HepG2 (cell line): ENCODE results near the gene THAP9. TPM values are rescaled to one million over a fixed set of nuclear protein-coding genes. Genes with fewer than 3 reads are reported as not detected.
A peak's percentile ranks its signal among the peaks of the same experiment; 100 is the strongest.

ENCODE experiments used
- BRCA1 ChIP-seq: sonication (generic); formaldehyde crosslinking; IDR thresholded peaks from 2 replicates; pipeline ENCODE4 v1.4.0; 2020; ENCODE audit warnings: missing genetic modification reagents
- CBX1 ChIP-seq: IDR thresholded peaks from one replicate; pipeline ENCODE4 v1.6.1; 2016; ENCODE audit warnings: antibody characterized with exemption, low read depth
- CEBPB ChIP-seq: IDR thresholded peaks from 2 replicates; pipeline ENCODE4 v1.6.1; 2011; ENCODE audit warnings: low read depth, low read length, improper control_type of control experiment, borderline replicate concordance
- CHCHD3 ChIP-seq: sonication (generic); formaldehyde crosslinking; IDR thresholded peaks from 2 replicates; pipeline ENCODE4 v1.8.0; 2022; ENCODE audit warnings: mild to moderate bottlenecking, missing genetic modification reagents, moderate library complexity
- FOXC1 ChIP-seq: sonication (generic); formaldehyde crosslinking; IDR thresholded peaks from 2 replicates; pipeline ENCODE4 v1.8.0; 2022; ENCODE audit warnings: mild to moderate bottlenecking, missing genetic modification reagents, borderline replicate concordance
- FOXP1 ChIP-seq, 2 experiments: fragments of 450-650 bp in 1 of 2; IDR thresholded peaks; 2 replicates each; pipeline ENCODE4 v1.6.1; 2017 to 2018; ENCODE audit warnings: antibody characterized with exemption in 1 of 2
- KAT7 ChIP-seq: IDR thresholded peaks from 2 replicates; pipeline ENCODE4 v1.6.1; 2018; ENCODE audit warnings: borderline replicate concordance, missing compliant biosample characterization
- KDM5A ChIP-seq: fragments of 200-600 bp; sonication (generic); IDR thresholded peaks from 2 replicates; pipeline ENCODE4 v1.7.0; 2018; ENCODE audit warnings: antibody characterized with exemption, mild to moderate bottlenecking, low read length, borderline replicate concordance
- RBFOX2 ChIP-seq: fragments of 200-400 bp; formaldehyde crosslinking; IDR thresholded peaks from 2 replicates; pipeline ENCODE4 v1.6.1; 2017; ENCODE audit warnings: low read depth, mild to moderate bottlenecking, low read length
- SETDB1 ChIP-seq: sonication (generic); formaldehyde crosslinking; IDR thresholded peaks from 2 replicates; pipeline ENCODE4 v1.5.1; 2020; ENCODE audit warnings: missing genetic modification reagents, mild to moderate bottlenecking, borderline replicate concordance
- SRSF4 ChIP-seq: fragments of 200-400 bp; formaldehyde crosslinking; IDR thresholded peaks from one replicate; pipeline ENCODE4 v1.6.1; 2018; ENCODE audit warnings: mild to moderate bottlenecking, low read depth, low read length, moderate library complexity; ENCODE audit not compliant: poor library complexity, severe bottlenecking
- TBP ChIP-seq: sonication (generic); formaldehyde crosslinking; IDR thresholded peaks from 2 replicates; pipeline ENCODE4 v1.5.0; 2020; ENCODE audit warnings: missing genetic modification reagents
- TEAD2 ChIP-seq: sonication (generic); formaldehyde crosslinking; IDR thresholded peaks from 2 replicates; pipeline ENCODE4 v1.9.0; 2021; ENCODE audit warnings: missing genetic modification reagents
- ZNF10 ChIP-seq: sonication (generic); formaldehyde crosslinking; IDR thresholded peaks from 2 replicates; pipeline ENCODE4 v1.4.0; 2020; ENCODE audit warnings: mild to moderate bottlenecking, low read depth, missing genetic modification reagents, borderline replicate concordance
- ZNF484 ChIP-seq: sonication (generic); formaldehyde crosslinking; IDR thresholded peaks from 2 replicates; pipeline ENCODE4 v1.5.1; 2020; ENCODE audit warnings: mild to moderate bottlenecking, low read depth, missing genetic modification reagents, borderline replicate concordance
- ZNF501 ChIP-seq: sonication (generic); formaldehyde crosslinking; IDR thresholded peaks from 2 replicates; pipeline ENCODE4 v1.5.1; 2020; ENCODE audit warnings: mild to moderate bottlenecking, moderate library complexity, missing genetic modification reagents
- ZNF678 ChIP-seq: sonication (generic); formaldehyde crosslinking; IDR thresholded peaks from 2 replicates; pipeline ENCODE4 v1.4.0; 2020; ENCODE audit warnings: mild to moderate bottlenecking, missing genetic modification reagents
- ZNF780A ChIP-seq: sonication (generic); formaldehyde crosslinking; IDR thresholded peaks from 2 replicates; pipeline ENCODE4 v1.8.0; 2022; ENCODE audit warnings: mild to moderate bottlenecking, missing genetic modification reagents, moderate library complexity
- polyA plus RNA-seq, 8 experiments: library from polyadenylated mRNA; depleted of rRNA in 3 of 8; stranded (reverse) in 7 of 8; unstranded in 1 of 8; fragments of >200 nt; fragmentation: Illumina TruSeq in 4 of 8; extraction: Trizol in 4 of 8; gene quantifications; 2 replicates each; pipeline versions ENCODE4 v1.2.1 to v1.2.3, GENCODE V29; 2011 to 2016; ENCODE audit warnings: low read depth in 4 of 8, missing spikeins in 1 of 8, mixed read lengths in 1 of 8; ENCODE audit not compliant: insufficient read depth in 1 of 8
- total RNA-seq, 5 experiments: library from RNA; depleted of rRNA; stranded (reverse); fragments of >200 nt; fragmentation: Illumina TruSeq; extraction: Trizol; gene quantifications; 2 replicates each; pipeline ENCODE4 v1.2.3, GENCODE V29; 2016; ENCODE audit warnings: low read depth in 1 of 5
- TF ChIP-seq, protein P1 (sequence below): sonication (generic); formaldehyde crosslinking; IDR thresholded peaks from 2 replicates; pipeline ENCODE4 v1.8.1; 2023; ENCODE audit warnings: mild to moderate bottlenecking, moderate library complexity, missing genetic modification reagents
- TF ChIP-seq, protein P2 (sequence below): sonication (generic); formaldehyde crosslinking; IDR thresholded peaks from 2 replicates; pipeline ENCODE4 v1.4.0; 2020; ENCODE audit warnings: missing genetic modification reagents, borderline replicate concordance
- TF ChIP-seq, protein P3 (sequence below): IDR thresholded peaks from 2 replicates; pipeline ENCODE4 v1.6.1; 2016; ENCODE audit warnings: missing compliant biosample characterization, missing genetic modification reagents, borderline replicate concordance
- TF ChIP-seq, protein P4 (sequence below): sonication (generic); formaldehyde crosslinking; IDR thresholded peaks from 2 replicates; pipeline ENCODE4 v1.5.1; 2020; ENCODE audit warnings: mild to moderate bottlenecking, missing genetic modification reagents, moderate library complexity

THAP9 gene
- total and polyA plus RNA-seq, 2 of the 13 experiments (the other 11 are each of a cell fraction or from before 2014, with no cell fraction given): 6.0 to 7.2 TPM

DNA sequence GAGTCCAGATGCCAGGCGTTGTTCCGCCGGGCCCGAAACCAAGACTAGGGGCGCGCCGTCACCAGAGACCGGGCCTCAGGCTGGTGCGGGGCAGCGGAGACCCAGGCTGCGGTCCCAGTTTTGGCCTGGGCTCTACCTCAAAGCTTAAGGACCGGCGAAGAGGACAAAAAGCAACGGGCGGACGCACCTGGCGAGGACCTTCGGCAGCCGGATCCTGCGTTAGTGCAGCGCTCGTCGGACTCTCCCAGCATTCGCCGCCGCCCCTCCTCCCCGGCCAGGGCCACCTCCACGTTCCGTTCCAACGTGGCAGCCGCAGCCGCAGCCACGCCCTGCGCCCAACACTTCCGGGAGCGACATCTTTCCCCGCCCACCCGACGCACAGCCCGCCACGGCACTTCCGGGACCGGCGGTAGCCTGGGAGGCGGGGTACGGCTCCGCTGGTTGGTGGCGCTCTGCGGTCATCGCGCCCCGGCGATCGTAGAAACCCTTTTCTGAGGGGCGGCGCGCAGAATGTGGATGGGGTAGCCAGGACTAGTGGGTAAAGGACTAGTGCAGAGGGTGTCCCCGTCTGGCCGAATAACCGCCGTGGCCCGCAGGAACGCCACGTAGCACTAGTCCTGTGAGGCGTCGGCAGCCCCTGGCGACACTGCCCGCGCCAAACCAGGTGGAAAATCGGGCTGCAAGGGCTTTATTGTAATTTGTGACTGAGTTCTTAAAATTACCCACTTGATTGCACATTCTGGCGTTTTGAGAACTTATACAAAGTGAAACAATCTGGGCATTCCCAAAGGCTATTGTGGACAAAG is 9.4 kb upstream of the THAP9 start, which contains the start of gene SEC31A (continued):
- TF ChIP-seq, protein P1, sequence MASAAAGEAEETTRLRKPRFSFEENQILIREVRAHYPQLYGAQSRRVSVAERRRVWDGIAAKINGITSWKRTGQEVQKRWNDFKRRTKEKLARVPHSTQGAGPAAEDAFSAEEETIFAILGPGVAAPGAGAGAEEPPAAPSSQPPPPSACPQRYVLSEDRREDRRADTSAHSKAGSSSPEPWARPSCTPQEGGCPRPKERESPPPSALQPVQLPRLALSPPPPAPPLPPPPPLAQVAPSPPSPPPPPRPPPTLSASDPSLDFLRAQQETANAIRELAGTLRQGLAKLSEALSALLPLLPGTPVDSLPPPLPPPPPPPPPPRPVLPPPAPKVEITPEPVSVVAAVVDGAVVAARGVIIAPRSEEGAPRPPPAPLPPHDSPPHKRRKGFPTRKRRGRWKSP (CRISPR knock-in tag): peak; percentile 88
- TF ChIP-seq BRCA1 (peak; percentile 76; the same call in 1 of the 2 replicates), TEAD2 (CRISPR knock-in tag) (no peak), SETDB1 (CRISPR knock-in tag) (no peak), SRSF4 (no peak), ZNF501 (CRISPR knock-in tag) (peak; percentile 94), CEBPB (no peak), KDM5A (no peak; the same call in 1 of the 2 replicates), FOXC1 (CRISPR knock-in tag) (peak; percentile 95), ZNF10 (no peak), CBX1 (peak; percentile 64), FOXP1 (IDR thresholded peaks at IDR 0.05) (no peak), FOXP1 (CRISPR knock-in tag; IDR thresholded peaks at IDR 0.05) (peak; percentile 21; the same call in 1 of the 2 replicates), ZNF484 (CRISPR knock-in tag) (no peak), KAT7 (CRISPR knock-in tag) (peak; percentile 98), ZNF780A (no peak), ZNF678 (CRISPR knock-in tag) (no peak), TBP (CRISPR knock-in tag) (no peak), RBFOX2 (peak; percentile 99), CHCHD3 (peak; percentile 33; the same call in 1 of the 2 replicates)
- TF ChIP-seq, protein P2, sequence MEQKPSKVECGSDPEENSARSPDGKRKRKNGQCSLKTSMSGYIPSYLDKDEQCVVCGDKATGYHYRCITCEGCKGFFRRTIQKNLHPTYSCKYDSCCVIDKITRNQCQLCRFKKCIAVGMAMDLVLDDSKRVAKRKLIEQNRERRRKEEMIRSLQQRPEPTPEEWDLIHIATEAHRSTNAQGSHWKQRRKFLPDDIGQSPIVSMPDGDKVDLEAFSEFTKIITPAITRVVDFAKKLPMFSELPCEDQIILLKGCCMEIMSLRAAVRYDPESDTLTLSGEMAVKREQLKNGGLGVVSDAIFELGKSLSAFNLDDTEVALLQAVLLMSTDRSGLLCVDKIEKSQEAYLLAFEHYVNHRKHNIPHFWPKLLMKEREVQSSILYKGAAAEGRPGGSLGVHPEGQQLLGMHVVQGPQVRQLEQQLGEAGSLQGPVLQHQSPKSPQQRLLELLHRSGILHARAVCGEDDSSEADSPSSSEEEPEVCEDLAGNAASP (CRISPR knock-in tag): peak; percentile 56; the same call in 1 of the 2 replicates
- TF ChIP-seq, protein P3, sequence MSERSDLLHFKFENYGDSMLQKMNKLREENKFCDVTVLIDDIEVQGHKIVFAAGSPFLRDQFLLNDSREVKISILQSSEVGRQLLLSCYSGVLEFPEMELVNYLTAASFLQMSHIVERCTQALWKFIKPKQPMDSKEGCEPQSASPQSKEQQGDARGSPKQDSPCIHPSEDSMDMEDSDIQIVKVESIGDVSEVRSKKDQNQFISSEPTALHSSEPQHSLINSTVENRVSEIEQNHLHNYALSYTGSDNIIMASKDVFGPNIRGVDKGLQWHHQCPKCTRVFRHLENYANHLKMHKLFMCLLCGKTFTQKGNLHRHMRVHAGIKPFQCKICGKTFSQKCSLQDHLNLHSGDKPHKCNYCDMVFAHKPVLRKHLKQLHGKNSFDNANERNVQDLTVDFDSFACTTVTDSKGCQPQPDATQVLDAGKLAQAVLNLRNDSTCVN (CRISPR knock-in tag): no peak
- TF ChIP-seq, protein P4, sequence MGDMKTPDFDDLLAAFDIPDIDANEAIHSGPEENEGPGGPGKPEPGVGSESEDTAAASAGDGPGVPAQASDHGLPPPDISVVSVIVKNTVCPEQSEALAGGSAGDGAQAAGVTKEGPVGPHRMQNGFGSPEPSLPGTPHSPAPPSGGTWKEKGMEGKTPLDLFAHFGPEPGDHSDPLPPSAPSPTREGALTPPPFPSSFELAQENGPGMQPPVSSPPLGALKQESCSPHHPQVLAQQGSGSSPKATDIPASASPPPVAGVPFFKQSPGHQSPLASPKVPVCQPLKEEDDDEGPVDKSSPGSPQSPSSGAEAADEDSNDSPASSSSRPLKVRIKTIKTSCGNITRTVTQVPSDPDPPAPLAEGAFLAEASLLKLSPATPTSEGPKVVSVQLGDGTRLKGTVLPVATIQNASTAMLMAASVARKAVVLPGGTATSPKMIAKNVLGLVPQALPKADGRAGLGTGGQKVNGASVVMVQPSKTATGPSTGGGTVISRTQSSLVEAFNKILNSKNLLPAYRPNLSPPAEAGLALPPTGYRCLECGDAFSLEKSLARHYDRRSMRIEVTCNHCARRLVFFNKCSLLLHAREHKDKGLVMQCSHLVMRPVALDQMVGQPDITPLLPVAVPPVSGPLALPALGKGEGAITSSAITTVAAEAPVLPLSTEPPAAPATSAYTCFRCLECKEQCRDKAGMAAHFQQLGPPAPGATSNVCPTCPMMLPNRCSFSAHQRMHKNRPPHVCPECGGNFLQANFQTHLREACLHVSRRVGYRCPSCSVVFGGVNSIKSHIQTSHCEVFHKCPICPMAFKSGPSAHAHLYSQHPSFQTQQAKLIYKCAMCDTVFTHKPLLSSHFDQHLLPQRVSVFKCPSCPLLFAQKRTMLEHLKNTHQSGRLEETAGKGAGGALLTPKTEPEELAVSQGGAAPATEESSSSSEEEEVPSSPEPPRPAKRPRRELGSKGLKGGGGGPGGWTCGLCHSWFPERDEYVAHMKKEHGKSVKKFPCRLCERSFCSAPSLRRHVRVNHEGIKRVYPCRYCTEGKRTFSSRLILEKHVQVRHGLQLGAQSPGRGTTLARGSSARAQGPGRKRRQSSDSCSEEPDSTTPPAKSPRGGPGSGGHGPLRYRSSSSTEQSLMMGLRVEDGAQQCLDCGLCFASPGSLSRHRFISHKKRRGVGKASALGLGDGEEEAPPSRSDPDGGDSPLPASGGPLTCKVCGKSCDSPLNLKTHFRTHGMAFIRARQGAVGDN (CRISPR knock-in tag): peak; percentile 95
